Osteoblast (primary cell): Measurements from ENCODE around the gene CAP2. TPM values are rescaled to one million over a fixed set of nuclear protein-coding genes. Genes with fewer than 3 reads are reported as not detected.
A peak's percentile ranks its signal among the peaks of the same experiment; 100 is the strongest.
"Not testable (repeated sequence)": the region's sequence is repeated elsewhere in the genome, so short reads cannot be mapped to it uniquely, and the experiment has no call there.

Source experiments
- DNase-seq: peaks from one replicate; pipeline ENCODE4 v3.0.0; 2011; ENCODE audit warnings: low spot score, mixed read lengths; ENCODE audit not compliant: insufficient read length; ENCODE audit errors: missing footprints
- H2AFZ ChIP-seq: 2 replicates; pipeline ENCODE4 v1.6.0; 2011; ENCODE audit warnings: mild to moderate bottlenecking, low read length
- H3K27ac ChIP-seq: 2 replicates; pipeline ENCODE4 v1.5.1; 2011; ENCODE audit warnings: mild to moderate bottlenecking, low read depth, low read length, moderate library complexity
- H3K27me3 ChIP-seq: 2 replicates; pipeline ENCODE4 v1.6.0; 2012; ENCODE audit warnings: mild to moderate bottlenecking, control low read depth, inconsistent platforms, low read length, moderate library complexity; ENCODE audit not compliant: insufficient read depth
- H3K36me3 ChIP-seq: 2 replicates; pipeline ENCODE4 v1.5.1; 2011; ENCODE audit warnings: mild to moderate bottlenecking, low read length, control low read depth, moderate library complexity; ENCODE audit not compliant: insufficient read depth
- H3K4me1 ChIP-seq: 2 replicates; pipeline ENCODE4 v1.5.1; 2011; ENCODE audit warnings: mild to moderate bottlenecking, low read length, control low read depth, moderate library complexity; ENCODE audit not compliant: insufficient read depth
- H3K4me2 ChIP-seq: 2 replicates; pipeline ENCODE4 v1.6.0; 2011; ENCODE audit warnings: mild to moderate bottlenecking, low read length; ENCODE audit not compliant: insufficient read depth
- H3K4me3 ChIP-seq: fragments of 200-600 bp; sonication (generic); 3 replicates; pipeline ENCODE4 v1.5.1; 2012; ENCODE audit warnings: mild to moderate bottlenecking, low read length, inconsistent platforms; ENCODE audit not compliant: insufficient read depth
- H3K79me2 ChIP-seq: 2 replicates; pipeline ENCODE4 v1.6.0; 2012; ENCODE audit warnings: mild to moderate bottlenecking, low read length, control low read depth, inconsistent platforms; ENCODE audit not compliant: insufficient read depth
- H3K9me3 ChIP-seq: 2 replicates; pipeline ENCODE4 v1.5.1; 2011; ENCODE audit warnings: low read depth, low read length, control low read depth
- H4K20me1 ChIP-seq: 2 replicates; pipeline ENCODE4 v1.6.0; 2012; ENCODE audit warnings: mild to moderate bottlenecking, low read length, control low read depth; ENCODE audit not compliant: insufficient read depth
- CTCF ChIP-seq: IDR thresholded peaks from 2 replicates; pipeline ENCODE4 v1.5.1; 2011; ENCODE audit warnings: mild to moderate bottlenecking, low read depth, low read length, moderate library complexity; ENCODE audit errors: extremely low read depth
- total RNA-seq: library from RNA; depleted of rRNA; stranded (reverse); fragments of >200 nt; gene quantifications from 2 replicates; pipeline ENCODE4 v1.2.3, GENCODE V29; 2012

CAP2 gene
- total RNA-seq, 1 donor: 12.3 TPM

GRCh38 chr6:17585766-17586490, 192.5 kb downstream of the CAP2 start:
- Histone ChIP-seq H3K27ac (no peak overlapping the region), H3K27me3 (no peaks in the 10 kb centered on the region), H3K9me3 (no peaks in the 10 kb centered on the region), H3K4me2 (no peak overlapping the region), H3K79me2 (no peaks in the 10 kb centered on the region), H4K20me1 (no peaks in the 10 kb centered on the region), H3K36me3 (no peaks in the 10 kb centered on the region), H2AFZ (no peak overlapping the region), H3K4me3 (no peak overlapping the region), H3K4me1 (peaks cover 15% of the 10 kb centered on the region)
- no peak for DNase-seq
- peak; percentile 10 for TF ChIP-seq CTCF

GRCh38 chr6:17586623-17587022, 193.2 kb downstream of the CAP2 start:
- H3K4me3 ChIP-seq, H3K27ac ChIP-seq, H4K20me1 ChIP-seq, H3K79me2 ChIP-seq, H3K4me2 ChIP-seq, H3K27me3 ChIP-seq, DNase-seq, H3K36me3 ChIP-seq, H2AFZ ChIP-seq, H3K9me3 ChIP-seq: not testable (repeated sequence)
- H3K4me1 ChIP-seq: peaks cover 15% of the 10 kb centered on the region

GRCh38 chr6:17588011-17588410, 194.6 kb downstream of the CAP2 start:
- TF ChIP-seq CTCF: no peak
- Histone ChIP-seq H3K4me2 (no peak overlapping the region), H4K20me1 (no peaks in the 10 kb centered on the region), H3K79me2 (no peaks in the 10 kb centered on the region), H3K27me3 (no peaks in the 10 kb centered on the region), H3K9me3 (no peaks in the 10 kb centered on the region), H3K4me1 (peaks cover 15% of the 10 kb centered on the region), H3K36me3 (no peaks in the 10 kb centered on the region), H3K27ac (no peak overlapping the region), H3K4me3 (no peak overlapping the region), H2AFZ (no peak overlapping the region)
- DNase-seq: no peak

GRCh38 chr6:17589406-17590096, 196.2 kb downstream of the CAP2 start:
- Histone ChIP-seq H3K27ac (no peak overlapping the region), H3K4me2 (no peak overlapping the region), H3K9me3 (no peaks in the 10 kb centered on the region), H3K79me2 (no peaks in the 10 kb centered on the region), H3K36me3 (no peaks in the 10 kb centered on the region), H3K27me3 (no peaks in the 10 kb centered on the region), H3K4me1 (peaks cover 8% of the 10 kb centered on the region), H4K20me1 (no peaks in the 10 kb centered on the region), H2AFZ (no peak overlapping the region), H3K4me3 (no peak overlapping the region)
- peak; percentile 92 for DNase-seq
- peak; percentile 17 for TF ChIP-seq CTCF
